Bronchial epithelial cell (primary cell): ENCODE measurements around the gene CEP20. TPM values are rescaled to one million over a fixed set of nuclear protein-coding genes. Genes with fewer than 3 reads are reported as not detected.

Experiments used
- DNase-seq: peaks from one replicate; pipeline ENCODE4 v3.0.0-alpha.2; 2010; ENCODE audit warnings: low read depth
- FAIRE-seq: peaks from 2 replicates; lab custom pipeline; 2011; peaks lifted over from hg19 to GRCh38; lab: Jason Lieb, UNC
- H3K27me3 ChIP-seq: 2 replicates; pipeline ENCODE4 v1.5.1; 2011; ENCODE audit warnings: low read length; ENCODE audit not compliant: control insufficient read depth, insufficient read depth
- H3K36me3 ChIP-seq: 2 replicates; pipeline ENCODE4 v1.5.1; 2011; ENCODE audit warnings: low read length; ENCODE audit not compliant: control insufficient read depth, insufficient read depth
- H3K4me3 ChIP-seq: 2 replicates; pipeline ENCODE4 v1.5.1; 2011; ENCODE audit warnings: mild to moderate bottlenecking, low read depth, low read length, control low read depth
- total RNA-seq: library from RNA; depleted of rRNA; stranded (reverse); fragments of >200 nt; gene quantifications from 2 replicates; pipeline ENCODE4 v1.2.1, GENCODE V29; 2014
- TF ChIP-seq, protein P1 (sequence below): IDR thresholded peaks from 2 replicates; pipeline ENCODE4 v1.5.1; 2011; ENCODE audit warnings: mild to moderate bottlenecking, moderate library complexity, low read length, control low read depth, inconsistent platforms; ENCODE audit not compliant: insufficient read depth, severe bottlenecking

Gene CEP20
- total RNA-seq, 1 donor from 2014 or later, result 46.6 TPM

DNA sequence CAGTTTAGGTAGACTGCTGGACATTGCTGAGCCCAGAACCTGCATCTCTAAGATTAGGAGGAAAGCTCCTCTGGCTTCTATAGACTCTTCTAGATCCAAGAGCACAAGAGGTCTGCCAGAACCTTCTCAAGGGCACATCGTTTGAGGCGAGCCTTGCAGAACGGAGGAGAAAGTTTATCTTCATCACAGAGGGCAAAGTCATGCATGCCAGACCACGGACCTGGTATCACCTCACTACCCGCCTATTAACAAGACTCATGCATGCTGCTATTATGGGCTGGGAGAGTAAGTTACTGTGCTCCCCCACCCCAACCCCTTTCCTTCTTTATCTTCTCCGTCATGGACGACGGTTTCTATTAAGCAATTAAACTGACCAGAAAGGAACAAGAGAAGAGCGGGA, 54.9 kb downstream of the CEP20 start:
- DNase-seq, result no peak
- Histone ChIP-seq H3K36me3 (no peaks in the 10 kb centered on the region), H3K4me3 (no peak overlapping the region), H3K27me3 (no peaks in the 10 kb centered on the region)
- FAIRE-seq, result no peak
- TF ChIP-seq, protein P1, sequence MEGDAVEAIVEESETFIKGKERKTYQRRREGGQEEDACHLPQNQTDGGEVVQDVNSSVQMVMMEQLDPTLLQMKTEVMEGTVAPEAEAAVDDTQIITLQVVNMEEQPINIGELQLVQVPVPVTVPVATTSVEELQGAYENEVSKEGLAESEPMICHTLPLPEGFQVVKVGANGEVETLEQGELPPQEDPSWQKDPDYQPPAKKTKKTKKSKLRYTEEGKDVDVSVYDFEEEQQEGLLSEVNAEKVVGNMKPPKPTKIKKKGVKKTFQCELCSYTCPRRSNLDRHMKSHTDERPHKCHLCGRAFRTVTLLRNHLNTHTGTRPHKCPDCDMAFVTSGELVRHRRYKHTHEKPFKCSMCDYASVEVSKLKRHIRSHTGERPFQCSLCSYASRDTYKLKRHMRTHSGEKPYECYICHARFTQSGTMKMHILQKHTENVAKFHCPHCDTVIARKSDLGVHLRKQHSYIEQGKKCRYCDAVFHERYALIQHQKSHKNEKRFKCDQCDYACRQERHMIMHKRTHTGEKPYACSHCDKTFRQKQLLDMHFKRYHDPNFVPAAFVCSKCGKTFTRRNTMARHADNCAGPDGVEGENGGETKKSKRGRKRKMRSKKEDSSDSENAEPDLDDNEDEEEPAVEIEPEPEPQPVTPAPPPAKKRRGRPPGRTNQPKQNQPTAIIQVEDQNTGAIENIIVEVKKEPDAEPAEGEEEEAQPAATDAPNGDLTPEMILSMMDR, result no peak

GRCh38 chr16:15832241-15832640, 56.2 kb downstream of the CEP20 start:
- FAIRE-seq (no peak), DNase-seq (no peak)
- H3K4me3 ChIP-seq, result no peak overlapping the region
- TF ChIP-seq, protein P1, result no peak
- no peaks in the 10 kb centered on the region for H3K36me3 ChIP-seq
- H3K27me3 ChIP-seq, result no peaks in the 10 kb centered on the region

GRCh38 chr16:15830832-15831451, 57.5 kb downstream of the CEP20 start:
- TF ChIP-seq, protein P1, result no peak
- DNase-seq (no peak), FAIRE-seq (no peak)
- Histone ChIP-seq H3K36me3 (no peaks in the 10 kb centered on the region), H3K27me3 (no peaks in the 10 kb centered on the region), H3K4me3 (no peak overlapping the region)

GRCh38 chr16:15829460-15829859, 58.9 kb downstream of the CEP20 start:
- no peak for FAIRE-seq
- H3K36me3 ChIP-seq, result no peaks in the 10 kb centered on the region
- no peak overlapping the region for H3K4me3 ChIP-seq
- no peak for DNase-seq
- no peaks in the 10 kb centered on the region for H3K27me3 ChIP-seq
- TF ChIP-seq, protein P1, result no peak

DNA sequence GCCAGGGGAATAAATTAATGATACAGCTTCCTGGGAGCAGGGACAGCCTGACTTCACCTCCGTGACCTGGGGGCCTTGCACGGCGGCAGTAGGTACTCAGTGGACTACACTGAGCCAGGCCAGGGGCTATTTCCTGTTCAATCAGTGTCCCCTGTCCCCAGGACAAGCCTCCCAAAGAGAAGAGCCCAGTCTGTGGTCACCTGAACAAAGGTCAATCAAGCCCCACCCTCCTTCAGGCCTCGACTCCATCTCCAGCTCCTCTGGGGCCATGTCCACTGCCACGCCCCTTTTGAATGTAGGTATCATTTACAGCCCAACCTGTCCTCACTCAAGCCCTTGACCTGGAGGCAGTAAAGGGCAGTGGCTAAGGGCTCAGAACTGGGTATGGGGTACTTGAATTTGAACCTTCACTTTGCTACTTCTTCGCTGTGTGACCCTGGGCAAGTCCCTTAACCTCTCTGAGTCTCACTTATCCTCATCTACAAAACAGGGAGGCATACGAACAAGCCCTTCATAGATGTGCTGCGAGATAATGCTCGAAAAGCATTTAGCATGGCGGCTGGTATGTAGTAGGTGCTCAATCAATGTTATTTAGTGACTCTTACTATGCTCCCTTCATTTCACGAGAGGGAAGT, 60.6 kb downstream of the CEP20 start:
- Histone ChIP-seq H3K27me3 (no peaks in the 10 kb centered on the region), H3K4me3 (no peak overlapping the region), H3K36me3 (no peaks in the 10 kb centered on the region)
- no peak for FAIRE-seq
- no peak for DNase-seq
- TF ChIP-seq, protein P1, result no peak
